COLO668 (cell line): ENCODE data around the gene SHMT2.
A peak's percentile ranks its signal among the peaks of the same experiment; 100 is the strongest.

Source experiments
- DNase-seq: peaks from one replicate; lab custom pipeline; 2025; ENCODE audit not compliant: unreplicated experiment; lab: John Stamatoyannopoulos, UW

Gene SHMT2

DNA sequence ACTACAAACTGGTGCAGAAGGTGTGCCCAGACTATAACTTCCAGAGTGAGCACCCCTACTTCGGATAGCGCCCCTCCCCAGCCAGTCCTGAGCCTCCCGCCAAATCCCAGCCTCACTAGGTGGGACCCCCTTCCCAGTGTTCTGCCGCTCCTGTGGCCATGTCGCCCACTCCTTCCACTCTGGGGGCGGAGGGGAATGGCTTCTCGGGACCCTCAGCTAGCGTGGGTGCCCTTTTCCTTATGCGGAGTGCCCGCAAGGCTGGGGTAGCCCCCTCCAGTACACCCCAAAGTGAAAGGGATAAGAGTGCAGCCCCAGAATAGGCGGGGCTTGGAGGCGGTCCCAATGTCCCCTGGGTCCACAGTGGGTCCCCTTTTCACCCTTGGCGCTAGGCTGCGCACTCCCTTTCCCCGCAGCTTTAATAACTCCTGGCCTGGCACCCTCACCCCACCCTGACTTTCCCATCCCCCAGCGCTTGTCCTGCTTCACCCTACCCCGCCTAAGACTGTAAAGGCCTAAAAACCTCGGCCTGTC is 3.8 kb upstream of the SHMT2 start:
- DNase-seq = no peak

DNA sequence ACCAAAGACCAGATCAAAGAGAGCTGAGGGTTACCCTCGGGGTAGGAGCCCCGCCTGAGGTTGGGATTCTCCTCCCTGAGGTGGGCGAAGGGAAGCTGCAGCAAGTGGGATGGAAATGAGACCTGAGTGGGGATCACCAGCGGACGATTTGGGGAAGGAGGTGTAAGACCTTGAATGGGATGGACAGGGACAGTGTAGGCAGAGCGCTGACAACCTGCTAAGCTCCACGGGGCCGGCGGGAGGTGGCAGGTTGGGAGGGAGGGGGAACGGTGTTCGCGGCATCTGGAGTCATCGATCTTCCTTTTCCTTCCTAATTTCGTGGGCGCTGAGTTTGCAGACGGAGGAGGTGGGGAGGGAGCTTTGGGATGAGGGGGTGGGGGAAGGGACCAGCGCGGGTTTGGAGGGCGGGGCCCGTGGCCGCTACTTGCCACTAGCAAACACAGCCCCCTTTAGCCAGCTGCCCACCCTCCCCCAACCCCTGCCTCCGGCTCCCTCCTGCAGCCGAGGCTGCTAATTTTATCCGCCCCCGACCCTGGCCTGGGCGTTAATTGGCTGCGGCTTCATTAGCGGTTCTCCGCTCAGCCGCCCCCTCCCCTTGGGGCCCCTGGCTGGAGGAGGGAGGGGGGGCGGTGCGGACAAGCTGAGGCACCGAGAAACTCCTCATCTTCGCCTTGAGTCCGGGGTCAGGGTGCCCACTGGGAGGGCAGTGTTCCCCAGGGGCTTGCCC is 2.8 kb upstream of the SHMT2 start:
- DNase-seq = no peak

DNA sequence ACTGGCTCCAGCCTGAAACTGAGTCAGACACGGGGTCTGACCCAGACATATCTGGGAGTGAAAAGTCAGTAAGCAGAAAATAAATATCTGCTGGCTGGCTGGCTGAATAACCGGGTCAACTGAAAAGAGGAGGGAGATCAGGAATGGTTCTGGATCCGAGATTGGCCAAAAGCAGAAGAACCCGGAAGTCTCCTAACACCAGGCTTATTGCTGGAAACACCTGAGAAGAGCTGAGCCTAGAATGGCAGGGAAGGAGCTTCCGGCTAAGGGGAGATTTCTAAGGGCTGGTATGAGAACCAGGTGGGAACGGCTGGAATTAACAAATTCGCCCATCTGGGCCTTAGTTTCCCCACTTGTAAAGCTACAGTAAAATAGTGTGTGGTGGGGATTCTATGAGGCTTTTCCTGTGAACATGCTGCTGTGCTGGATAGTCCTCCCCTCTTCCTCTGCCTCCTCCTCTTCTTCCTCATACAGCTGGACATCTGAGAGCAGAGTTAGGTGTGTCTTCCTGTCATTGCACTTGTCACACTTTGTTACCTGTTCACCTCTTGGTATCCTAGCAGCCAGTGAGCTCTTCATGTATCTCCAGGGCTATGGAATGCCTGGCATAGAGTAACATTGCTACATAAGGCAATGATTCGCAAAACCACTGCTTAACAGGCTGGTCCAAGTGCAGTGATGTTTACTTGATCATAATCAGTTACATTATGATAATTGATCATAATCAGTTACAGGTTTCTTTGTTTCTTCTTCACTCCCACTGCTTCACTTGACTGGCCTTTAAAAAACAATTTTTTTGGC is 2.0 kb upstream of the SHMT2 start:
- no peak for DNase-seq

DNA sequence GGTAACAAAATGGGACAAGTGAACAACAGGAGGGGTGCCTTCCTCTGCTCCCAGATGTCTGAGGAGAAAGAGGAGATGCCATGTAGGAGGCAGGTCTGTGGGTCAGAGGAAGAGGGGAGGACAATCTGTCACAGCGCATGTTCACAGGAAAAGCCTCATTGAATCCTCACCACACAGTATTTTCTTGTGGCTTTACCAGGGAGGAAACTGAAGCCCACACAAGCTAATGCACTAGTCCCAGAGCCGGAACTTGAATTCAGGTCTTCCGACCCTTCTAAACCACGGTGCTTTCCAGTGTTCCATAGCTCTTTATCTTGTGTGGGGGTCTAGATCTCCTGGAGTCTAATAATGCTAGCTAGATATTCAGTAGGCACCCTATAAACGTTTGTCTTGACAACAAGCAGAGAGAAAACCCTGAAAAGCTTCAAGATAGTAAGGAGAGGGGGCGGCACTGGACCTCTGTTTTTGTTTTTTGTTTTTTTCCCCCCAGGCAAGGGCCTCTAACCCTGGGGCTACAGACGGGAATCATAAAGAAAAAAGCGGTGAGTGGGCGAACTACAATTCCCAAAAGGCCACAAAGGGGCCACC is 371 bp upstream of the SHMT2 start:
- DNase-seq = no peak

DNA sequence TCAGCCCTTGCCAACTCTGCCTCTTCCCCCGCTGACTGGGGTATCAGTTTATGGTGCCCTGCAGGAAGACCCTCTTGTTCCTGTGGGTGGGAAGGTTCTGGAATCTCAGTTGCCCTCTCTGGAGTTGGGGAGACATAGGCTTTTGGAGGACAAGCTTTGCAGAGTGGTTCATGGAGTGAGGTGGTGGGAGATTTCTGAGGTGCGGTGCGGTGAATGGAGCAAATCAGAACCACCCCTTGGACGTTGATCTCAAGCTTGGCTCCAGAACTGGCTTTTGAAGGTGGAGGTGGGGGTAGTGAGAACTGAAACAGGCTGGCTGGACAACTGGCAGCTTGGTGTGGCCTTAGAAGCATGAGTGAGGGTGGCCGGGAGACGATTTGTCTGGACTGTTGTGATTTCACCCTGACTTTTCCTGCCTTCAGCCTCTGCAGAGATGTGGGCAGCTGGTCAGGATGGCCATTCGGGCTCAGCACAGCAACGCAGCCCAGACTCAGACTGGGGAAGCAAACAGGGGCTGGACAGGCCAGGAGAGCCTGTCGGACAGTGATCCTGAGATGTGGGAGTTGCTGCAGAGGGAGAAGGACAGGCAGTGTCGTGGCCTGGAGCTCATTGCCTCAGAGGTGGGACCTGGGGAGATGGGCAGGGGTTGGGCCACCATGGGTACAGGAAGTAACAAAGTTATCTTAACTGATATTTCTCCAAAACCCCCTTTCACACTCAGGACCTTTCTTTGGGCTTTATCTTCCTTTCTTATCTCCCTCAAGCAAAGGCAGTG is 1.1 kb downstream of the SHMT2 start:
- no peak for DNase-seq

DNA sequence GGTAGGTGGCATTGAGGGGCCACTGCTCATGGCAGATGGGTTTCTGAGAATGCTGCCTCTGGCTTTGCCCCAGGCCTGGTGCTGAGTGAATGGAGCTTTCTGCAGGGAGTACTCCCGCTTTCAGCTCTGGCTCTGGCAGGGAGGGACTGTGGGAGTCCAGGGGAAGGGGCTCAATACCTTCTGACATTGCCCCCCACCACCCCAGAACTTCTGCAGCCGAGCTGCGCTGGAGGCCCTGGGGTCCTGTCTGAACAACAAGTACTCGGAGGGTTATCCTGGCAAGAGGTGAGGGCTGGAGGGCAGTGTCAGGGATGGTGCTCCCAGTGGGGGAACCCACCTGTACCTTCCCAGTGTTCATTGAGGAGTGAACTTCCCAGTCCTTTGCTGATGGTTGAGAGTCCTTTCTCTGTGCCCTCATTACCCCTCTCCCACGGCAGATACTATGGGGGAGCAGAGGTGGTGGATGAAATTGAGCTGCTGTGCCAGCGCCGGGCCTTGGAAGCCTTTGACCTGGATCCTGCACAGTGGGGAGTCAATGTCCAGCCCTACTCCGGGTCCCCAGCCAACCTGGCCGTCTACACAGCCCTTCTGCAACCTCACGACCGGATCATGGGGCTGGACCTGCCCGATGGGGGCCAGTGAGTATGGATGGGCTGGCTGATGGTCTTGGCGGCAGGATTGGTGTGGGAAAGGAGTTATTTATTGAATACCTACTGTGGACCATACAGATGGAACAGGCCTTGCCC is 1.9 kb downstream of the SHMT2 start:
- DNase-seq = no peak

DNA sequence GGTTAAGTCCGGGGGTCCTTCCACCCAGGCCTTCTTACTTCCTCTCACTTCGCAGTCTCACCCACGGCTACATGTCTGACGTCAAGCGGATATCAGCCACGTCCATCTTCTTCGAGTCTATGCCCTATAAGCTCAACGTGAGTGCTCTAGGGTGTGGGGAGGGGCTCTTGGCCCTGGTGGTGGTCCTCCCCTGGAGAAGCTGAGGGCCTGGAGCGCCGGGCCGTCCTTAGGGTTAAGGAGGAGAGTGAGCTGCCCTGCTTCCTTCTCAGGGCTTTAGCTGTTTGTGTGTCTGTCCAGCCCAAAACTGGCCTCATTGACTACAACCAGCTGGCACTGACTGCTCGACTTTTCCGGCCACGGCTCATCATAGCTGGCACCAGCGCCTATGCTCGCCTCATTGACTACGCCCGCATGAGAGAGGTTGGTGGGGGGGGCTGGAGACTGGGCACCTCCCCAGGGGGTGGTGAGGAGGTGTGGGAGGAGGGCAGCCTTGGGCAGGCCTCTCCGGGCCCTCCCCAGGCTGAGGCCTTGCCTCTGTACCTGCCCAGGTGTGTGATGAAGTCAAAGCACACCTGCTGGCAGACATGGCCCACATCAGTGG is 2.7 kb downstream of the SHMT2 start:
- no peak for DNase-seq

DNA sequence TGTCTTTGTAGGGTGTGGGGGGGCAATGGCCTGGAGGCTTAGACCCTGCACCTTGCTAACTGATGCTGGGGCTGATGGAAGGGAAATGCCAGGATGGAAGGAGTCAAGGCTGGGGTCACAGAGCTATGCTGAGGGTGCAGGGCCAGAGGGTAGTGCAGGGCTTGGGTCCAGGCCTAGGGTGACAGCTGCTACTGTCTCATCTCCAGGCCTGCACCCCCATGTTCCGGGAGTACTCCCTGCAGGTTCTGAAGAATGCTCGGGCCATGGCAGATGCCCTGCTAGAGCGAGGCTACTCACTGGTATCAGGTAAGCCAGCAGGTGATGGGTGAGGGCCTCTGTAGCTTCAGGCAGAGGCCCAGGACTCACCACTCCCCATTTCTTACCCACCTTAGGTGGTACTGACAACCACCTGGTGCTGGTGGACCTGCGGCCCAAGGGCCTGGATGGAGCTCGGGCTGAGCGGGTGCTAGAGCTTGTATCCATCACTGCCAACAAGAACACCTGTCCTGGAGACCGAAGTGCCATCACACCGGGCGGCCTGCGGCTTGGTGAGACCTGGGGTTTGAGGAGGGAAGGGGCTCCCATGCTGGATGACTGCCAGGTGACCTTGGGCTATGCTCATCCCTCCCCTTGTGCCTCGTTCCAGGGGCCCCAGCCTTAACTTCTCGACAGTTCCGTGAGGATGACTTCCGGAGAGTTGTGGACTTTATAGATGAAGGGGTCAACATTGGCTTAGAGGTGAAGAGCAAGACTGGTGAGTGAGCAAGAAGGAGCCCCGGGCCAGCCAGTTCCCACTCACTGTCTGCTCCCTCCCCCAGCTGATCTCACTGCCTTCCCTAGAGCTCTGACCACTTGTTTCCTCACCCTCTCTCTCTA is 4.1 kb downstream of the SHMT2 start:
- no peak for DNase-seq

DNA sequence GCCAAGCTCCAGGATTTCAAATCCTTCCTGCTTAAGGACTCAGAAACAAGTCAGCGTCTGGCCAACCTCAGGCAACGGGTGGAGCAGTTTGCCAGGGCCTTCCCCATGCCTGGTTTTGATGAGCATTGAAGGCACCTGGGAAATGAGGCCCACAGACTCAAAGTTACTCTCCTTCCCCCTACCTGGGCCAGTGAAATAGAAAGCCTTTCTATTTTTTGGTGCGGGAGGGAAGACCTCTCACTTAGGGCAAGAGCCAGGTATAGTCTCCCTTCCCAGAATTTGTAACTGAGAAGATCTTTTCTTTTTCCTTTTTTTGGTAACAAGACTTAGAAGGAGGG is 4.7 kb downstream of the SHMT2 start:
- no peak for DNase-seq

DNA sequence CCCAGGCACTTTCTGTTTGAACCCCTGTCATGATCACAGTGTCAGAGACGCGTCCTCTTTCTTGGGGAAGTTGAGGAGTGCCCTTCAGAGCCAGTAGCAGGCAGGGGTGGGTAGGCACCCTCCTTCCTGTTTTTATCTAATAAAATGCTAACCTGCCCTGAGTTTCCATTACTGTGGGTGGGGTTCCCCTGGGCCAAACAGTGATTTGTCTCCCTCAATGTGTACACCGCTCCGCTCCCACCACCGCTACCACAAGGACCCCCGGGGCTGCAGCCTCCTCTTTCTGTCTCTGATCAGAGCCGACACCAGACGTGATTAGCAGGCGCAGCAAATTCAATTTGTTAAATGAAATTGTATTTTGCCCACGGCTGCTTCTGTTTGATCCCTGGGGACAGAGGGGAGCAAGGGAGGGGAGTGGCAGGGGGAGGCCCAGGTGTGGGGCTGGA is 5.1 kb downstream of the SHMT2 start:
- DNase-seq = no peak

DNA sequence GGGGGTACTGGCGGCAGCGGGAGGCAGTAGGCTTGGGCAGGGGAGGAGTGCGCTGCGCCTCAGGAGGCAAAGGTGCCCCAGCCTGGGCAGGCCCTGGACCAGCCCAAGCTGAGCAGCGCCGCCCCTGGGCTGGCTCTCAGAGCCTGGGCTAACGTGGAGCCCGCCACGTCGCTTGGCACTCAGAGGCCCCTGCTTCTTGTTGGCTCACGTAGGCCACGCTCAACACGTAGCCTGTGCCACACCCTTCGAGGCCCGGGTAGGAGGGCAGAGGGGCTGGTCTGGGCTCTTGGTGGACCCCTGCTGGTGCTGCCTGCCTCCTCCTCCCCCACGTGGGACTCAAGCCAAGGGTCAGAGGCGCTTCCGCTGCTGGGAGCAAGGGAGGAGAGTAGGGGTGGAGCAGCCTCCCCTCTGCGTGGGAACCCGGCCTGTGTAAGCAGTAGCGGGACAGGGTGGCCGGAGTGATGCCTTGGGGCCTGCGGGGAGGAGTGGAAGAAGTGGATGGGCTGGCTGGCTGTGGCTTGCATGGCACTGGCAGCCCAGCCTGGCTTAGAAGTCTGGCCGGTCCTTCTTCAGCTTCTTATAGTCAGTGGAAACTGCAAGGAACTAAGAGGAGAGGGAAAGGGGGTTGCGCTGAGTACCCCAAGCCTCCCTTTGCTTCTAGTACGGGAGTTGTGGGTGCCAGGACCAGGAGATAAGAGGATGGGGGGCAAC is 5.7 kb downstream of the SHMT2 start:
- DNase-seq = no peak

DNA sequence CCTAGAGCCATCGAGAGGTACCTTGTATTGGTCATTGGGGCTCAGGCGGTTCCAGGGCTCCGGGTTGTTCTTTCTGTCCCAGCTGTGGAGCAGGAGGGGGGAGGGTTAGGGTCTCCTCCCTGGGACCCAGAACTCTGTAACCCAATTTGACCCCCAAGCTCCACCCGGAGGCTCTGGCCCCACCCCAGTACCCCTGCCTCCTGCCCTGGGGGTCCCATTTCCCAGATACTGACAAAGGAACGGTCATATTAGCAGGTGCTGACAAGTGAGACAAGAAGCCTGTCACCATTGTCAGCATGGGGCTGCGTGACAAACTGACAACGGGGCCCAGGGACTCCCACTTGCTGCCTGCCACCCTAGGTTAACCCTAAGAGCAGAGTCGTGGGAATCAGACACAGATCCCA is 6.2 kb downstream of the SHMT2 start:
- DNase-seq = no peak

DNA sequence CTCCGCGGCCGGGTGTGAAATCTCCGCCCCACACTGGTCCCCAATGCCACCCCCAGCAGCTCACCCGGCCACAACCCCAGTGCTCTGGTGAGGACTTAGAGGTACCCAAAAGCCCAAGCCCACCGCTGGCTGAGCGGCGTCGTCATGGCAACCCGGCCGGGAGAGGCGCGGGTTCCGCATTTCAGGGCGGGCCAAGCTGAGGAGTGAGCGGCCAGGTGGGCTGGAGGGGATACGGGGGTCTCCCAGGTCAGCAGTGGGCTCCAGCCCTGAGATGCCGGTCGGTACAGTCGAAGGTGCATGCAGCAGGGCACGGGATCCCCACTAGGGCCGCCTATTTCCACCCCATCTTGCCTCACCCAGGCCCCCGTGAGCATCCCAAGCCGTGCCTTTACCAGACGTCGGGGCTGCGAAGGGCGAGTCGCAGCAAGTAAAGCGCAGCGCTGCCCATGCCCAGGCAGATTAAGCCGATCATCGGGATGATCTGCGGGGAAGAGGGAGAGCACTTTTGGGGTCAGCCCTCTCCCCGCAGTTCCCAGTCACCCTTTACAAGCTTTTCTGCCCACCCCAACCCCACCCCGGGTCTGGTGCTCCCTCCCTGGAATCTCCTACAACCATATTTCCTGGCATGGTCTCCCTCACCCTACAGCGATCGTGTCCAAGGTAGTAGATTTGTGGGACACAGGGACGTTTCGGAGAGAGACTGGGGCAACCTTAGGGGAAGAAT is 6.9 kb downstream of the SHMT2 start:
- no peak for DNase-seq

DNA sequence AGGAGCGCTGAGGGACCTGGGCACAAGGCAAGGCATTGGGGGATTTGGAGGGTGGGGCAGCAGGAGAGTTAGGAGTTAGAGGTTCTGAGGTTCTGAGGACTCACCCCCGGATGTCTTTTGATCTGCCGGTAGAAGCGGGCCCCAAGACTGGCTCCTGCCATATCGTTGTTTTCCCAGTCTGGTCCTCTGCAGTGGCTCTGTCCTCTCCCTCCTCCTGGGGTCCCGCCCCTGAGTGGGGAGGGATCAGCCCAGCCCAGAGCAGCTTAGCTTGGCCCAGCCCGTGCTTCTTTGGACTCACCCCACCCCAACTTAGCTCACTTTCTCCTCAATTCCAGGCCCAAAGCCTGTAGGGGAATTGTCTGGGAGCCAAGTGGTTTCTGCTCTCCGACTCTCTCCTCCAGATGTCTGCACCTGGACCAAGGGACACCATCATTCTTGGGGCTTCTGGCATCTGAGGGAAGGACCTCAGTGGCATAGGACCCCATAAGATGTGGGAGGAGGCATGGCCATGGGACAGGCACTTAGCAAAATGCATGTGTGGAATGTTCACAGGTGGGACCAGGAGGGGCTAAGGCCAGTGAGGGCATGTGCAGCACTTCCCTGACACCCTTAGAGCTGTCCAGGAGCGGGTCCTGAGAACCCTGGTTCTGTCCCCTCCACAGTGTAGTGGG is 7.5 kb downstream of the SHMT2 start:
- no peak for DNase-seq

DNA sequence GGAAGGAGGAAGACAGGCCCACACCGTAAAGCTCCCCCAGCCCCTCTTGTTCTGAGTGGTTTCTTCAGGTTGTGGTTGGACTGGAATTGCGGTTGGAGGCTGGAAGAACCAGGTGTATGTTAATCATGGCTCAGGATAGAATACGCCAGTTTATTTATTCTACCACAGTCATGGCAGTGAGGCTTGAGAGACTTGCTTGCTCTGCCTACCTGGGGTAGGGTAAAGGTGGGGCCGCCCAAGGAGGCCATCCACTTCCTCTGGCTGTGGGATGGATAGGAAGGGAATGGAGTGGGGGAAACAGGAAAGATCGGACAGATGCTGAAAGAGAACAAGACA is 8.1 kb downstream of the SHMT2 start:
- DNase-seq = peak; percentile 36

DNA sequence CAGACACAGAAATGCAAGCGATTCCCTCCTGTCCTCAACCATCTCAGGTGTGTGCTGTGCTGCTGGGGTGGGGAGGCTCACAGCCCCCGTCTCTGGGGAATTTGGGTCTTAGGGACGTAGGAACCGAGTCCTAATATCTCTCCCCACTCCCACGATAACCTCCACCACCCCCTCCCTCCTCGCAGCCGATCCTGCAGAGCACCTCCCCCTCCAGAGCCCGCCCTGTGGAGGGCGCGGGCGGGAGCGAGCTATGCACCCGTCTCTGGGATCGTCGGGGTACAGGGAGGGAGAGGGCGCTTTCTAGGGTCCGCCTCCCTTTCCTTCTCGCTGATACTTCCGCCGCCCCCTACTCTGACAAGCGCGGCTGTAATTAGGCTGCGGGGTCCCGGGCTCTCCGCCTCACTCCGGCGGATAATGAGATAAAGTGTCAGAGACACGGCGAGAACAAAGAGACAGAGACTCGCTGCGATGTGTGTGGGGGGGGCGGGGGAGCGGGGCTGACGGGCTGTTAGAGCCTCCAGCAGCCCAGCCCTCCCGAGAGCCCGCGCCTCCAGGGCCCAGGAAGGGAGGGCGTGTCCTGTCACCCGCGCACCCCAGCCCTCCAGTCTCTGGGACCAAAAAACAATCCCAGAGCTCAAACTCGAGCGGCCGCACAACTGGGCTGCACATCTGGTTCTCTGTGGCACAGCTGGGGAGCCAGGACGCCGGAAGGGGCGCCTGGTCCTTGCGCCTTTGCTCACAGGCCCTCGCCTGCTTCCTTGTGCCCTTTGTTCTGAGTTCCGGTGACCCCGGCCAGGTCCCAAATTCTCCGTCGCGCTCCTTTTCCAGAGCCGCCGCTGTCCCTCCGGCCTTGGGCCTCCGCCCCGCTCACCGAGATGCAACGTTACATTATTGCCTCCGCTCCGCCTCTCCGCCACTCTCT is 8.7 kb downstream of the SHMT2 start:
- peak; percentile 57 for DNase-seq
